CD14-positive monocyte (primary cell): Measurements from ENCODE around the gene C20orf173. TPM values are rescaled to one million over a fixed set of nuclear protein-coding genes. Genes with fewer than 3 reads are reported as not detected.

Source experiments
- DNase-seq, 3 donors: peaks; one replicate each; pipeline ENCODE4 v3.0.0-alpha.2; 2011 to 2022
- H2AFZ ChIP-seq: 2 replicates; pipeline ENCODE4 v1.6.0; 2012; ENCODE audit warnings: mild to moderate bottlenecking, low read depth, low read length, inconsistent platforms; ENCODE audit not compliant: insufficient read depth, poor library complexity, severe bottlenecking
- H3K27ac ChIP-seq, 2 donors: 1 replicate in 1 of 2; 2 replicates in 1 of 2; pipeline ENCODE4 v1.5.1; 2012 to 2013; ENCODE audit warnings: low read length in 2 of 2, control low read depth in 1 of 2, inconsistent platforms in 1 of 2, low read depth in 1 of 2, mild to moderate bottlenecking in 1 of 2
- H3K27me3 ChIP-seq, 2 donors: one replicate each; pipeline versions ENCODE4 v1.6.0 to v1.6.1; 2011 to 2013; ENCODE audit warnings: low read length in 2 of 2; ENCODE audit not compliant: control insufficient read depth in 2 of 2, insufficient read depth in 2 of 2
- H3K36me3 ChIP-seq, 2 donors: replicated peaks in 1 of 2; 1 replicate in 1 of 2; 2 replicates in 1 of 2; pipeline versions ENCODE4 v1.5.1 to v1.6.1; 2012 to 2013; ENCODE audit warnings: low read length in 2 of 2, control low read depth in 1 of 2, inconsistent platforms in 1 of 2, mild to moderate bottlenecking in 1 of 2; ENCODE audit not compliant: insufficient read depth in 2 of 2, control insufficient read depth in 1 of 2
- H3K4me1 ChIP-seq, 2 donors: 1 replicate in 1 of 2; 2 replicates in 1 of 2; pipeline versions ENCODE4 v1.5.1 to v1.6.1; 2012 to 2013; ENCODE audit warnings: low read length in 2 of 2, control low read depth in 1 of 2, inconsistent platforms in 1 of 2, mild to moderate bottlenecking in 1 of 2, moderate library complexity in 1 of 2; ENCODE audit not compliant: insufficient read depth in 2 of 2, control insufficient read depth in 1 of 2
- H3K4me2 ChIP-seq: replicated peaks from 2 replicates; pipeline ENCODE3; 2012; ENCODE audit warnings: low read length, moderate library complexity, mild to moderate bottlenecking; ENCODE audit not compliant: poor library complexity, severe bottlenecking; ENCODE audit errors: extremely low read depth
- H3K4me3 ChIP-seq, 3 experiments: fragments of 200-600 bp in 1 of 3; sonication (generic) in 1 of 3; replicated peaks in 1 of 3; 1 replicate in 2 of 3; 2 replicates in 1 of 3; pipeline ENCODE4 v1.5.1; 2011 to 2013; ENCODE audit warnings: low read length in 3 of 3, mild to moderate bottlenecking in 3 of 3, control low read depth in 2 of 3, low read depth in 2 of 3, inconsistent platforms in 1 of 3, moderate library complexity in 1 of 3
- H3K79me2 ChIP-seq: 2 replicates; pipeline ENCODE4 v1.6.0; 2012; ENCODE audit warnings: mild to moderate bottlenecking, control low read depth, inconsistent platforms, low read length, moderate library complexity; ENCODE audit not compliant: insufficient read depth
- H3K9ac ChIP-seq: 2 replicates; pipeline ENCODE4 v1.6.0; 2017; ENCODE audit warnings: low read length, mild to moderate bottlenecking; ENCODE audit not compliant: insufficient read depth, poor library complexity, severe bottlenecking
- H3K9me3 ChIP-seq, 2 donors: replicated peaks in 1 of 2; 1 replicate in 1 of 2; 2 replicates in 1 of 2; pipeline versions ENCODE4 v1.5.1 to v1.6.1; 2012 to 2013; ENCODE audit warnings: low read length in 2 of 2, control low read depth in 1 of 2; ENCODE audit not compliant: control insufficient read depth in 1 of 2, insufficient read depth in 1 of 2
- H4K20me1 ChIP-seq: 2 replicates; pipeline ENCODE4 v1.6.0; 2012; ENCODE audit warnings: mild to moderate bottlenecking, low read length, control low read depth, moderate library complexity; ENCODE audit not compliant: insufficient read depth
- H3K27ac Mint-ChIP-seq, 7 donors: one replicate each; pipeline ENCODE4 v1.8.0; 2020; ENCODE audit warnings: mild to moderate bottlenecking in 7 of 7, mixed read lengths in 7 of 7, moderate library complexity in 6 of 7, inconsistent platforms in 2 of 7
- H3K27me3 Mint-ChIP-seq, 3 donors: one replicate each; pipeline ENCODE4 v1.8.0; 2021 to 2022; ENCODE audit warnings: low read depth in 3 of 3, mild to moderate bottlenecking in 3 of 3, mixed read lengths in 3 of 3, moderate library complexity in 3 of 3, inconsistent platforms in 1 of 3
- H3K36me3 Mint-ChIP-seq, 2 donors: one replicate each; pipeline ENCODE4 v1.8.0; 2020; ENCODE audit warnings: mixed read lengths in 2 of 2, inconsistent platforms in 1 of 2, mild to moderate bottlenecking in 1 of 2
- H3K4me1 Mint-ChIP-seq: one replicate; pipeline ENCODE4 v1.8.0; 2020; ENCODE audit warnings: mild to moderate bottlenecking, mixed read lengths
- H3K4me3 Mint-ChIP-seq, 2 donors: one replicate each; pipeline ENCODE4 v1.8.0; 2020; ENCODE audit warnings: mild to moderate bottlenecking in 2 of 2, mixed read lengths in 2 of 2, moderate library complexity in 1 of 2
- H3K9me3 Mint-ChIP-seq, 7 donors: one replicate each; pipeline ENCODE4 v1.8.0; 2020 to 2022; ENCODE audit warnings: mixed read lengths in 7 of 7, mild to moderate bottlenecking in 6 of 7, moderate library complexity in 6 of 7, inconsistent platforms in 2 of 7
- whole genome bisulfite sequencing: methylation state at CpG from one replicate; pipeline ENCODE4 v1.1.5; 2013; ENCODE audit warnings: missing lambda C conversion rate; ENCODE audit not compliant: insufficient coverage; 5-methylcytosine and 5-hydroxymethylcytosine counted together
- intact Hi-C, 2 donors: fragments of 100-400 bp; cut with micrococcal nuclease; formaldehyde crosslinking; loops; one replicate each; pipeline versions ENCODE4 v1.15.0 to v1.15.1; 2023
- polyA plus RNA-seq, 3 donors: library from polyadenylated mRNA; depleted of rRNA in 1 of 3; unstranded in 2 of 3; stranded (reverse) in 1 of 3; fragments of 300-500 nt in 2 of 3; fragments of >200 nt in 1 of 3; fragmentation: Illumina TruSeq in 2 of 3; gene quantifications; 1 replicate in 2 of 3; 2 replicates in 1 of 3; pipeline ENCODE4 v1.2.3, GENCODE V29; 2012 to 2021
- TF ChIP-seq, protein P1 (sequence below): fragments of 200-600 bp; IDR thresholded peaks from one replicate; pipeline ENCODE4 v1.8.0; 2022; ENCODE audit warnings: antibody characterized with exemption, mild to moderate bottlenecking

The C20orf173 gene
- polyA plus RNA-seq, 3 donors = not detected

- no peaks in the 10 kb centered on the region for H3K9me3 ChIP-seq
- no peak overlapping the region for H3K4me2 ChIP-seq
- no peaks in the 10 kb centered on the region for H3K79me2 ChIP-seq
- Mint-ChIP-seq H3K27ac (peak overlapping the region in 1 of 7 donors; percentile 46), H3K27me3 (peaks cover 1 to 3% (median 2%) of the 10 kb centered on the region in 3 donors), H3K9me3 (no peaks in the 10 kb centered on the region), H3K4me1 (no peaks in the 10 kb centered on the region), H3K4me3 (no peak overlapping the region), H3K36me3 (peaks cover 18 to 20% of the 10 kb centered on the region in 2 donors)
- TF ChIP-seq, protein P1, sequence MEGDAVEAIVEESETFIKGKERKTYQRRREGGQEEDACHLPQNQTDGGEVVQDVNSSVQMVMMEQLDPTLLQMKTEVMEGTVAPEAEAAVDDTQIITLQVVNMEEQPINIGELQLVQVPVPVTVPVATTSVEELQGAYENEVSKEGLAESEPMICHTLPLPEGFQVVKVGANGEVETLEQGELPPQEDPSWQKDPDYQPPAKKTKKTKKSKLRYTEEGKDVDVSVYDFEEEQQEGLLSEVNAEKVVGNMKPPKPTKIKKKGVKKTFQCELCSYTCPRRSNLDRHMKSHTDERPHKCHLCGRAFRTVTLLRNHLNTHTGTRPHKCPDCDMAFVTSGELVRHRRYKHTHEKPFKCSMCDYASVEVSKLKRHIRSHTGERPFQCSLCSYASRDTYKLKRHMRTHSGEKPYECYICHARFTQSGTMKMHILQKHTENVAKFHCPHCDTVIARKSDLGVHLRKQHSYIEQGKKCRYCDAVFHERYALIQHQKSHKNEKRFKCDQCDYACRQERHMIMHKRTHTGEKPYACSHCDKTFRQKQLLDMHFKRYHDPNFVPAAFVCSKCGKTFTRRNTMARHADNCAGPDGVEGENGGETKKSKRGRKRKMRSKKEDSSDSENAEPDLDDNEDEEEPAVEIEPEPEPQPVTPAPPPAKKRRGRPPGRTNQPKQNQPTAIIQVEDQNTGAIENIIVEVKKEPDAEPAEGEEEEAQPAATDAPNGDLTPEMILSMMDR = no peak
- intact Hi-C loops = no loop called here
- H3K36me3 ChIP-seq = peaks cover 17 to 18% of the 10 kb centered on the region in 2 donors
- no peak overlapping the region for H3K9ac ChIP-seq
- H3K27me3 ChIP-seq = no peaks in the 10 kb centered on the region
- H4K20me1 ChIP-seq = no peaks in the 10 kb centered on the region
- H3K27ac ChIP-seq = no peak overlapping the region
- H3K4me1 ChIP-seq = no peaks in the 10 kb centered on the region
- DNase-seq = no peak
- no peak overlapping the region for H2AFZ ChIP-seq
- no peak overlapping the region for H3K4me3 ChIP-seq
- WGBS = 33% methylated on average over 3 of the region's 7 CpGs
Observed at GRCh38 chr20:35561268-35561667, 31.8 kb upstream of the C20orf173 start.

DNA sequence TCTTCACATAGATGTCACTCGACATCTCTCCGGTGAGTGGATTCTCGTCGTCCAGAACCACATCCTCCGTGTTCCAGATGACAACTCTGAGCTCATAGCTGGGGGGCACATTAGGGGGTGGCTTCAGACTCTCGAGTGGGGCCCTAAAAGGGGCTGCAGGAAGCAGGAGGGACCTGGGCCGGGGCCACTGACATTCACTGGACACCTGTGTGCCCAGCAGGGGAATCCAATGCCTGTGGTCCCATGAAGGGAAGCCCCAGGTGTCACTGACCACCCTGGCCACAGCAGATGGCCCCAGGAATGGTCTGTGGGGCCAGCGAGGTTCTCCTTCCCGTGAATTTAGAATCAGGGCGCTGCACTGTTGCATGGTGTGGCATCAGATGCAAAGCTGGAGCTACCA is 31.1 kb upstream of the C20orf173 start:
- H3K9me3 Mint-ChIP-seq = no peaks in the 10 kb centered on the region
- Histone ChIP-seq H3K9ac (no peak overlapping the region), H3K27ac (no peak overlapping the region), H3K27me3 (no peaks in the 10 kb centered on the region), H3K4me3 (no peak overlapping the region), H3K36me3 (peaks cover 23 to 25% of the 10 kb centered on the region in 2 donors), H3K9me3 (no peaks in the 10 kb centered on the region), H3K4me1 (no peaks in the 10 kb centered on the region), H3K4me2 (no peak overlapping the region), H3K79me2 (no peaks in the 10 kb centered on the region), H4K20me1 (no peaks in the 10 kb centered on the region), H2AFZ (no peak overlapping the region)
- TF ChIP-seq, protein P1 = no peak
- H3K4me3 Mint-ChIP-seq = no peak overlapping the region
- no peaks in the 10 kb centered on the region for H3K4me1 Mint-ChIP-seq
- no peak for DNase-seq
- peak overlapping the region in 1 of 7 donors; percentile 24 for H3K27ac Mint-ChIP-seq
- intact Hi-C loops = no loop called here
- H3K36me3 Mint-ChIP-seq = peaks cover 25 to 27% of the 10 kb centered on the region in 2 donors
- peaks cover 0 to 3% (median 1%) of the 10 kb centered on the region in 3 donors for H3K27me3 Mint-ChIP-seq
- WGBS = 81% methylated on average over 3 of the region's 10 CpGs
